Left hindlimb (tissue), 1 donor: Measurements from ENCODE around the gene CX3CR1.

Experiments
- DNase-seq: peaks from one replicate; pipeline ENCODE4 v3.0.0-alpha.2; 2018

The CX3CR1 gene

GRCh38 chr3:39290255-39290654, 10.4 kb upstream of the CX3CR1 start:
- no peak for DNase-seq

DNA sequence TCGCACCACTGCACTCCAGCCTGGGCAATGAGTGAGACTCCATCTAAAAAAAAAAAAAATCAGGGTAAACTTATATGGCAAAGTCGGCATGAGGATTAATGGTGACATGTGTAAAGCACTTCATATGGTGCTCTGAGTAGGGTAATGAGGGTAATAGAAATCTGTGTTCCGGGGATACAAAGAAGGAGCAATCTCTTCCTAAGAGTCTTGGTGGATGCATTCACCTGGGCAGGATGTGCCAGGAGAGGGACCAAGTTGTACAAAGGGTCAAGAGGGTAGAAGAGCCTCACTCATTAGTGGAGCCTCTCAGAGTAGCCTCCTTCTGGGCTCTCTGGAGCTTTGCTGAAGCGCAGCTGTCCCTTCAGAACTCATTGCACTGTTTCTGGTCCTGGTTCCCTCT, 9.3 kb upstream of the CX3CR1 start:
- no peak for DNase-seq

DNA sequence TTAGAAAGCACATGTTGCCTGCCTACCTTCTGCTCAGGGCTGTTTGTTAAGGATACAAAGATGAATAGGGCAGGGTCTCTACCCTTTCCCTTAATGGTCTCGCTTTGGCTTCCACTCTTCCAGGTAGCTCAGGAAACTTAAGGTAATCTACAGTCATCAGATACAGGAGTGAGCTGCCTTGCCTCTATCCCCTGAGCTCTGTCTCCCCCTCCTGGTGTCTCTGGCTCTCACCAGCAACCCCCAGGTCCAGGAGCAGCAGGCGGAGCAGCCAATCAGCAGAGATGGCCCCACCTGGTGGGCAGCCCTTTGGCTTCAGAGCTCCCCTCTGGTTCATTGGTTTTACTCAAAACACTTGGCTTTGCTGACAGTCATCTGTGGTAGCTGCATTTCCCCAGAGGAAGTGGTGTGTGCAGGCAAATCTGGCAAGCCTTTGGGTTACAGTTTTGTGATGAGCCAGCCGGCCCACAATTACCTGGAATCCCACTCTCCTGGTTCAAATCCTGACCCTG, 8.5 kb upstream of the CX3CR1 start:
- peak; percentile 79 for DNase-seq

DNA sequence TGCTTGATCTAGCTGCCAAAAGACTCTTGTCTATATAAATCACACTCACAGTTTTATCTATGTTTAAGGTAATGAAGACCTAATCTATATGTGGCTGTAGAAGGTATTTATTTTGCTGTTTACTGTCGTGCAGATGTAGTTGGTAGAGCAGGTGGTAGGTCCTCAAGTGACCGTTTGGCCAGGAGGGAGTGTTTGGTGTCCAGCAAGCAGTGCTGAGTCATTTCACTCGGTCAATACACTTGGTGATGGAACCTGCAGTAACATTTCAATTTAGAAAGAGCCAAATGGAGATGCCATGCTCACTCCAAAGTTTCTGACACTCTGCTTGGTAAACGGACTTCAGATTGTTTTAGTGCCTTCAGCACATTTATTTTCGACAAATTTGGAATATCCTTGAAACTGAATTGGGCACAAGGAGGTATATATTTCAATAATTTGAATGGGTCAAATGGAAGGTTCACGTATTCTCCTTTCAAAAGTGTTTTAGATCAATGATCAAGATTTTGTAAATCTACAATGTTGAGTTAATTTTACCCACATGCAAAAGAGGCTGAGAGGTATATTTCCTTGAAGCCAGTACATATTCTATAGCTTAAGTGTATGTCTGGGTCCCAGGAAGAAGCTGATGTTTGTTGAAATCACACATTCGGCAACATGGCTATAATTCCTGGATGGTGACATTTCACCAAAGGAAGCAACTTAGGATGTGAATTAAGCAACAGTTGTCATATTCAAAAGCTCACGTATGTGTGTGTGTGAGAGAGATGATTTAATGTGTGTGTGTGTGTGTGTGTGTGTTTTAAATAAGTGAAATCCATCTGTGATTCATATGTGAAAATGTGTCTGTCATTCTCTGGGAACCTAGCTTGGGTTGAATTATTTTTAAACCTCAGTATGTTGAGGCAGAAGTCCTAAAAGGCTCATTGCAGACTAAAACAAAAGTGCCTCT, 7.7 kb upstream of the CX3CR1 start:
- DNase-seq, result no peak

DNA sequence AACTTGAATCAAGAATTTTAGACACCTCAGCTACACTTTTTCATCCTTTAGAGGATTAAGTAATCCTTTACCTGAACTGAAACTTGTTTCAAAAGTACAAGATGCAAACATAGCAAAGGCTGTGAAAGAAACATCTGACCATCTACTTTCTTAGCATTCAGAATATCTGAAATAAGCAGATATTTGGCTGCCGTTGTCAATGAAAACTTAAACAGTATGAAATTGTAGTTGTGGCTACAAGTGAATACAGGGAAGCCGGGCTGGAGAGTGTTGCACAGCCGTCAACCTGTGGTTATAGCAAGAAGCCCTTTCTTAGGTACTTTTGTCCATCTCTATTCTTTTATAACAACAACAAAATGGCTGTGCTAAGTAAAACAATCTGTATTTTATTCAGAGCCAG, 6.9 kb upstream of the CX3CR1 start:
- no peak for DNase-seq

- no peak for DNase-seq
These were observed 5.5 kb upstream of the CX3CR1 start for GRCh38 chr3:39285332-39285731.

- DNase-seq, result no peak
These were observed 4.6 kb upstream of the CX3CR1 start for GRCh38 chr3:39284457-39284881.

- DNase-seq, result no peak
These were observed 2.2 kb upstream of the CX3CR1 start for GRCh38 chr3:39282057-39282456.

DNA sequence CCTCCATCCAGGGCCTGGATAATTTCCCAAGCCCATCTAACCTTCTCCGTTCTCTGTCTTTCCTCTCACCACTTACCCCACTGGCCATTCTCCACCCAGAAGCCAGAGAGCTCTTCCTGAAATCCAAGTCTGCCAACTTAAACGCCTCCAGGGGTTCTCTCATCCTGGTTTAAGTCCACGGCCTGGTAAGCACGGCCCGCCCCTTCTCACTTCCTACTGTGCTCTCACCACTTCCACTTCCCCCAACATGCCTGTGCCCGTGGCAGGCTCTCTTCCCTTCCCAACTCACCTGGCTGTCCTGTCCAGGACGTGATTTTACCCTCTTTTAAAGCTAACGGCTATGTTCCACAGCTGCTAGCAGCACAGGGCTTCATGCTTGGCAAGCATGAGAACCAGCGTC, 1.7 kb upstream of the CX3CR1 start:
- DNase-seq, result no peak

GRCh38 chr3:39280571-39280970, 735 bp upstream of the CX3CR1 start:
- DNase-seq, result no peak

GRCh38 chr3:39278616-39278935, 1.3 kb downstream of the CX3CR1 start:
- DNase-seq, result no peak

DNA sequence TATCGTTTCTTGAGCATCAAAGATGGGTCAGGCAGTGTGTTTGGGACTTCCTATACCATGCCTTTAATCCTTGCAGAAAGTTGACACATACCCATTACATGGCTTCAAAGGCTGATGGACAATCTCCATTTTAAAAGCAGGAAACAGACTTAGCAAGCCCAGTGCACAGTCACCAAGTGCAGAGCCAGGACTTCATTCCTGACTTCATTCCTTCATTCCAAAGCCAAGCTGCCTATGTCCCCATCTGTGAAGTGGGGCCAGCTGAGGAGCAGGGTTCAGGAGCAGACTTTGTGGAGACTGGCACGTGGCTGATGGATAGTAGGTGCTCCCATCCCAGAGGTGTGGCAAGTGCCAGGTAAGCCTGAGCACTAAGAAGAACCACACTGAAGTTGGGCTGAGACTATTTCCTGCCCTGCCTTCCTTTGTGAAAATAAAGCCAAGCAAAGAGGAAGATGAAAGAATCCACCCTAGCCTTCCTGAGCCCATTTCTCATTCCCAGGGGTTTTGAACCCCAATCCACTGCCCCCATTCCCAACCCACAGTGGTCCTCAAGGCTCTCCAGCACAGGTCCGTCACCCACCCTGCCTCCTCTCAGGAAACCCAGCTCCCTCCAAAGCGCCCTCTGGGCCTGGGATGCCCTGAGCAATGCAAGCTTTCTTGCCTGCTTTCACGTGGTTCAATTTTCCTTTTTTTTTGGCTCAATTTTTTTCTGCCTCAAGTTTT, 1.8 kb downstream of the CX3CR1 start:
- no peak for DNase-seq

DNA sequence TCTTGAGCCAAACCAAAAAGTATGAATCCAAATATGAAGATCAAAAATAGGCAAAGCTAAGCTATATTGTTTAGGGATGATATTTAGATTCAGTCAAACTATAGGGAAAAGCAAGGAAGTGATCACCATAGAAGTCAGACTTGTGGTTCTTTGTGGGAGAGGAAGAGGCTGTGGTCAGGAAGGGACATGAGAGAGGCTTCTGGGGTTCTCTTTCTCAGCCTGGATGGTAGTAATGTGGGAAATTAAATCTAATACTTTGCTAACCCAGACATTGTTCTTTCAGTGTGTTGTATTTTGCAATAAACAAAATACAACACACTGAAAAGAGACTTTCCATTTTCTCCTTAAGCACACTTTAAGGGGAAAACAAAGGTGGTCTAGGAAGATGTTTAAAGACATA, 3.1 kb downstream of the CX3CR1 start:
- DNase-seq, result no peak

DNA sequence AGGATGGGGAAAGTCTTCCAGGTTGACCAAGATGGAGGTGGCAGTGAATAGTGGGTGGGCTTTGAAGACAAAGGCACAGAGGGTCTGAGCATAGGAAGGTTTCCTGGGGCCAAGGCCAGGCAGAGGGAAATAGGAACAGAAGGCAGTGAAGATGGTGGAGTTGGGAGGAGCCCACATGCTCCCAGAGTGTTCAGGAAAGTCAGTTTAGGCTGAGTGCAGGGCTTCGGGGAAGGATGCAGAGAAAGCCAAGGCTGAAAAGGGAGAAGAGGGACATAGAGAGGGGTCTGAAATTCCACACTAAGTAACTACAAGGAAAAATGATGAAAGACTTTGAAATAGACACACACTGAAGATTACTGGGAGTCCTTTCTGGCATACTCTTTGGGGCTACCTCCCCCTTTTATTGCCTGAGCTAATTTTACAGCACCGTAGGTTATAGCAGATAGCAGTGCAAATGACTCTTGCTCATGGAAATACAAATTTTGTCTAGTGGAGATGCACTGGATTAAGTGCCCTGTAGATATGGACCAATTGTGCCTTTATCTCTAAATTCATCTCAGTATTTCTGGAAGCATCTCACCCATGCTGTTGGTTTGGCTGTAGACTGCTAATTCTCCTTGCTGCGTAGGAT, 3.8 kb downstream of the CX3CR1 start:
- DNase-seq, result no peak

DNA sequence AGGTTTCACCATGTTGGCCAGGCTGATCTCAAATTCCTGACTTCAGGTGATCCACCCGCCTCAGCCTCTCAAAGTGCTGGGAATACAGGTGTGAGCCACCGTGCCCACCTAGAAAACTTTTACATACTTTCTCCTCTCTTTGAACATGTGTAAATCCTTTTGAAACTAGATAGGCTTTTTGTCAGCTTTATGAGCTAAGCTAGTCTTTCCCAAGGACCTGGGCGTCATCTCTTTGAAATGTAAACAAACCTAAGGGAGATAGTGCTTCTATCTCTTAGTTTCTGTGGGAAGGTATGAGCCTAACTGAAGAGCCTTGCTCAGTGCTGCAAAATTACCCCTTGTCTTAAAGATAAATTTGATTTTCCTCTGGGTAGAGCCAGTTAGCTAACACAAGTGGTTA, 4.8 kb downstream of the CX3CR1 start:
- DNase-seq, result no peak

DNA sequence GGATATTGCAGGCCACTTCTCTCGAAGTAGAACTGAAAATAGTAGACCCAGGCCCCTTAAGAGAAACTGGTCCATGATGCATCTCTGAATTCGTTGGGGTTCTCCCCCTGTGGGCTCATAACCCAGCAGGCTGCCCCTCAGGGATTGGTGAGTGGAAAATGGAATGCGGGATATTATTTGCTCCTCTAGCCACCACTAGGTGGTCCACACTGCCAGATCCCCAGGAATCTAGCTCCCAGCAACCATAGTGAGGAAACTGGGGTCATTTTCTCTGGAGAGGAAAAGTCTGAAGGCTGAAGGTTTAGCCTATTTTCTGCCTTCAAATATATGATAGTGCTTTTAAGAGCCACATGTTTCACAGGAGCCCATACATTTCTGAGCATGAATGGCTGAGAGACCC, 6.7 kb downstream of the CX3CR1 start:
- DNase-seq, result no peak

GRCh38 chr3:39272191-39272590, 7.6 kb downstream of the CX3CR1 start:
- DNase-seq, result no peak

- no peak for DNase-seq
These were observed 8.4 kb downstream of the CX3CR1 start for GRCh38 chr3:39271363-39271914.

- DNase-seq, result no peak
These were observed 10.3 kb downstream of the CX3CR1 start for GRCh38 chr3:39269528-39269927.

DNA sequence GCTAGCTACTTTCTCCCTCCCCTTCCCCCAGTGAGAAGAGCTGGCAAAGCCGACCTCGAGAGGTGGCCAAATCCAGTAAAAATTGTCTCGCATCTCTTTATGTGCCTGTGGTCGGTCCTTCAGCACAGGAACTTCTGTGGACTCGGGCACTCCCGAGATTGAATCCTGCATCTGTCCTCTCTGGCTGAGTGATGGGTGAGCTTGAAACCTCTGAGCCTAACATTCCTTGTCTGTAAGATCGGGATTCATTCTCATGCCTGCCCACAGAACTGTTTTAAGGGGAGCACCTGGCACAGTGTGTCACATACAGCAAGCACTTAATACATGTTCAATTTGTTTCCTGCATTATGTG, 11.3 kb downstream of the CX3CR1 start:
- DNase-seq, result no peak

DNA sequence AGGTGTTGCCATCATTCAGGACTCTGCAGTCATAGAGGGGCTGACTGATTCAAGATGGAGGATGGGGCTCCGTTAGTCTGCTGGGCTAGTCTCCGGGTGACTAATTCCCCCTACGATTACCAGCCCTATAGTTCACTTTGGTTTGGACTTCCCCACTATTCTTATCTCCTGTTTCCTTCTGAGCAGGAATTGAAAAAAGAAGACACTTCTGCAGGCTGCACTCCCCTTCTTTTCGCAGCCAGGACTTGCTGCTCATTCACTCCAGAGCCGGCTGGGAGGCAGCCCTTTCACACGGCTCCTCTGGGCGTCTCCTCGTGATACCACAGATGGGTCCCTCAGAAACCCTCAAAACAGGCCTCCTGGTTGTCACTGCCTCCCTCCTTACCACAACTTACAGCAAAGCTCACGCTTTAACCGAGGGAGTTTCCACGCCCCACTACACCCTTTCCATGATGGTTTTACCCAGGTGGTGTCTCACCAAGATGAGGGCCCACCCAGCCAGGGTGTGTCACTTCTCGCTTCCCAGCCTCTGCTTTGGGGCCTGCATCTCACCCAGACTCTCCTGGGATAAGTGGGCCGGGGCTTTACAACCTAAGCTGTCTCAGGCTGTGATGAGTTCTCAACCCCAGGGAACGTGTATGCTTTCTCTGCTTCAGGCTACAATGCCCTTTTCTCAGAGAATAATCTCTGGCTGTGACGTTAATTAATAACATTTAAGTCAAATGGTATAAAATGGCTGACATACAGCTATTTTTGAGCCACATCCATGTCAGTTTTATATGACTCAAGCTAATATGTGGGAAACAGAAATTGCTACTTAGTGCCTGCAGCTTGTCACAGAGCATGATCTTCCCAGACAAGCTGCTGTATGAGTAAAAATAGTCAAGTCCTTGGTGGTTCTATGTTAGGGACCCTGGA, 11.9 kb downstream of the CX3CR1 start:
- no peak for DNase-seq

- DNase-seq, result no peak
These were observed 15.8 kb downstream of the CX3CR1 start for GRCh38 chr3:39264053-39264452.
